ENCODE results near the gene EIF2S2. TPM values are rescaled to one million over a fixed set of nuclear protein-coding genes. Genes with fewer than 3 reads are reported as not detected.

Gene EIF2S2
- total RNA-seq, 1 donor from 2014 or later: 152 TPM

DNA sequence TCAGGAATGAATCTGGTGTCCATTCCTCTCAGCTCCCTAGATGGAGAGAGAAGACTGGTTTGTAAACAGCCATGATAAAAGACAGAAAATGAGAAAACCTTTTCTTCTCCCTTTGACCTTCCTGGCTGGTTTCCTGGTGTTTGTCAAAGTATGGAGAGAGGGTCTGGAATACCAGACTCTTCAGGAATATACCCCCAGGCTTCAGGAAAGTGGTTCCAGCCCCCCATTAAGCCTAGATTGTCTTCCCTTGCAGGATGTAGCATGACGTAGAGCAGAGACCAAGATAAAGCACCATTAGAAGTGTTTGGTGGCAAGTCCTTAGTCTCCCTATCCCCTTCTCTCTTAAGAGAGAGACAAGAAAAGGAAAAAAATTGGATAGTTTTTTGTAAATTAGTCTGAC, 51.1 kb downstream of the EIF2S2 start:
- no peak for TF ChIP-seq CTCF (IDR thresholded peaks at IDR 0.05)
- Mint-ChIP-seq H3K36me3 (ENCODE audit: low read depth) (peaks cover 3% of the 10 kb centered on the region), H3K27ac (ENCODE audit: unreplicated experiment) (peak overlapping the region; percentile 41), H3K9me3 (ENCODE audit: low read depth) (no peaks in the 10 kb centered on the region), H3K4me1 (ENCODE audit: low read depth) (peaks cover 26% of the 10 kb centered on the region), H3K27me3 (ENCODE audit: low read depth) (no peaks in the 10 kb centered on the region), H3K4me3 (ENCODE audit: unreplicated experiment) (no peak overlapping the region)
- no peak for DNase-seq (ENCODE audit: low spot score)

DNA sequence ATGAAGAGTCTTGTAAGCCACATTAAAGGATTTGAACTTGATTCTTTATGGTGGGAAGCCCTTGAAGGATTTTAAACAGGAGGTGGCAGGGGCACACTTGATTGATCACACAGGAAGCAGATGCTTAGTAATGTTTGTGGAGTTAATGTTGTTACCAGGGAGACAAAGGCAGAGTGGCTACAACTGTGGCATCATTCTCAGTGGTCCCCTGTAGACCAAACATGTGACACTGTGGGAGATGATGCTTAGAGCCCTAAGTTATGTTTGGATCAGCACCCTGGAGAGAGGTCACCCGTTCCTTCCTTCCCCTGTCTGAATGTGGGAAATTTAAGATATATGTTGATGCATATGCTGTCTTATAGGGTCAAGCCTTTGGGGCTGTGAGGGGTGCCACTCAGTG, 53.2 kb downstream of the EIF2S2 start:
- Mint-ChIP-seq H3K36me3 (ENCODE audit: low read depth) (peaks cover 1% of the 10 kb centered on the region), H3K27ac (ENCODE audit: unreplicated experiment) (no peak overlapping the region), H3K4me1 (ENCODE audit: low read depth) (peaks cover 15% of the 10 kb centered on the region), H3K4me3 (ENCODE audit: unreplicated experiment) (no peak overlapping the region), H3K9me3 (ENCODE audit: low read depth) (no peaks in the 10 kb centered on the region), H3K27me3 (ENCODE audit: low read depth) (no peaks in the 10 kb centered on the region)
- TF ChIP-seq CTCF (IDR thresholded peaks at IDR 0.05): no peak
- no peak for DNase-seq (ENCODE audit: low spot score)

DNA sequence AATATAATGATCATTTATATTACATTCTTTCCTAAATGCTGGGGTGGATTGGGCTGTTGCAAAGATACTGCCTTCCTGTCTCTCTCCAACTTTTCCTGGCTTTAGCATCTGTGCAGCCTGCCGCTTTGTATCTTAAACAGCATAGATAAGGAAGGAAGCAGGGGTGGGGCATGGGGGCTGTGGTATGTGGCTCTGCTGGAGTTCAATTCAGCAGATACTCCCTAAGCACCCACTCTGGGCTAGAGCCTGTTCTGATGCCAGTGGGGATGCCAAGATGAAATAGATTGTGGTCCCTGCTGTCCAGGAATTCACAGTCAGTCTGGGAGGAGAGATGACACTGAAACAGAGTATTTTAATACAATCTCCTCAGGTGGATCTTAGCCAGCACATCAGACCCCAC, 56.8 kb downstream of the EIF2S2 start:
- Mint-ChIP-seq H3K9me3 (ENCODE audit: low read depth) (no peaks in the 10 kb centered on the region), H3K4me1 (ENCODE audit: low read depth) (peaks cover 19% of the 10 kb centered on the region), H3K27me3 (ENCODE audit: low read depth) (no peaks in the 10 kb centered on the region), H3K4me3 (ENCODE audit: unreplicated experiment) (no peak overlapping the region), H3K36me3 (ENCODE audit: low read depth) (no peaks in the 10 kb centered on the region), H3K27ac (ENCODE audit: unreplicated experiment) (no peak overlapping the region)
- no peak for DNase-seq (ENCODE audit: low spot score)
- no peak for TF ChIP-seq CTCF (IDR thresholded peaks at IDR 0.05)

- Mint-ChIP-seq H3K27ac (ENCODE audit: unreplicated experiment) (no peak overlapping the region), H3K9me3 (ENCODE audit: low read depth) (no peaks in the 10 kb centered on the region), H3K36me3 (ENCODE audit: low read depth) (no peaks in the 10 kb centered on the region), H3K27me3 (ENCODE audit: low read depth) (no peaks in the 10 kb centered on the region), H3K4me3 (ENCODE audit: unreplicated experiment) (no peak overlapping the region), H3K4me1 (ENCODE audit: low read depth) (peaks cover 22% of the 10 kb centered on the region)
- DNase-seq (ENCODE audit: low spot score): no peak
- no peak for TF ChIP-seq CTCF (IDR thresholded peaks at IDR 0.05)
These were observed 59.6 kb downstream of the EIF2S2 start for GRCh38 chr20:34052414-34052813.

DNA sequence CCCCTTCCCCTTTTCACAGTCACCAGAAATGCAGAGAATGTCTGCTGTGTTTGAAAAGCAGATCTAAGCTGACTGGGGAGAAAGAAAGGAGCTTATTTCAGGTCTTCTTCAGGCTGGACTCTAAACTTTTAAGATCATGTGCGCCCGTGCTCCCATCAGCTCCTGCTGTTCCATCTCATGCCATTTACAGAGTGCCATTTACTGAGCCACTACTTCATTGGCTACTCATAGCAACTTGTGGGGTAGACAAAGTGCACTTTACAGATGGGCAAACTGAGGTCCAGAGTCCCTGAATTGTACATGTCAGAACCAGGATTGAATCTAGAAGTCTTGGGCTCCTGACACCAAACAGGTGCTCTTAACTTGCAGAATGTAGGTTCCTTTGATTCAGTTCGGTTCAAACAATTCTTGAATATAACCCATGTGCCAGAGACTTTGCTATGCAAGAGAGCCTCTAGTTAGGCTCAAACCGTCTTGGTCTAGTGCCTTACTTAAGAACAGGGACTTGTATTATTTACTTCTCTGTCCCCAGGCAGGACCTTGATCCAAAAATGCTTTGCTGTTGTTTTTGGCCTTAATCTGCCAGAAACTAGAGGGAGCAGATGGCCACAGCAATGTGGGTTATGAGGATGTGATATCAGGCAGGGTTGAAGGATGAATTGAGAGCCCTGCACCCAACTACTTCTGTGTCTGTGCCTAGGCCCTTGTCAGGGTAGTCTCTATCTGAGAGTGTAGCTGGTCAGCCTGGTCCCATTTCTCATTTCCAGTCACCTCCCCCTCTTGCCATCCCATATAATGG, 61.9 kb downstream of the EIF2S2 start:
- Mint-ChIP-seq H3K4me1 (ENCODE audit: low read depth) (peaks cover 28% of the 10 kb centered on the region), H3K27ac (ENCODE audit: unreplicated experiment) (no peak overlapping the region), H3K36me3 (ENCODE audit: low read depth) (peaks cover 2% of the 10 kb centered on the region), H3K27me3 (ENCODE audit: low read depth) (no peaks in the 10 kb centered on the region), H3K4me3 (ENCODE audit: unreplicated experiment) (no peak overlapping the region), H3K9me3 (ENCODE audit: low read depth) (no peaks in the 10 kb centered on the region)
- TF ChIP-seq CTCF (IDR thresholded peaks at IDR 0.05): no peak
- DNase-seq (ENCODE audit: low spot score): no peak

Data from chondrocyte (in vitro differentiated cells).